ENCODE measurements around the gene CHST5.

DNA sequence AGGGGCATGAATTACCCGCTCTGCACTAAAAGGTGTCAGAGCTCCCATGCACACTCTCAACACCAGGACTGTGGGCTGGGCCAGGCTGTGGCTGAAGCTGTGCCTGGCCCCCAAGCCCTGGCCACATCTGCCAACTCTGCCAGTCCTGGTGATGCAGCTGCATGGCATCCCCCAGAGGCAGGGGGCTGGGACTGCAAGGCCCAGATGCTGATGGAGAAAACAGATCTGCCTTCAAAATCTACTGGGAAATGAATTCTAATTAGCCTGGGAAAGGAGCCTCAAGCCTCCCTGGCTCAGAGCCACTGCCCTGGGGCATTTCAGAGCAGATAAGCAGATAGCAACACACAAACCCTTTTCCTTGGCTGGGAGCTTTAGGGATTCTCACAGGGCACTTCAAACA lies 44.0 kb downstream of the CHST5 start:
- TF ChIP-seq, protein P1, sequence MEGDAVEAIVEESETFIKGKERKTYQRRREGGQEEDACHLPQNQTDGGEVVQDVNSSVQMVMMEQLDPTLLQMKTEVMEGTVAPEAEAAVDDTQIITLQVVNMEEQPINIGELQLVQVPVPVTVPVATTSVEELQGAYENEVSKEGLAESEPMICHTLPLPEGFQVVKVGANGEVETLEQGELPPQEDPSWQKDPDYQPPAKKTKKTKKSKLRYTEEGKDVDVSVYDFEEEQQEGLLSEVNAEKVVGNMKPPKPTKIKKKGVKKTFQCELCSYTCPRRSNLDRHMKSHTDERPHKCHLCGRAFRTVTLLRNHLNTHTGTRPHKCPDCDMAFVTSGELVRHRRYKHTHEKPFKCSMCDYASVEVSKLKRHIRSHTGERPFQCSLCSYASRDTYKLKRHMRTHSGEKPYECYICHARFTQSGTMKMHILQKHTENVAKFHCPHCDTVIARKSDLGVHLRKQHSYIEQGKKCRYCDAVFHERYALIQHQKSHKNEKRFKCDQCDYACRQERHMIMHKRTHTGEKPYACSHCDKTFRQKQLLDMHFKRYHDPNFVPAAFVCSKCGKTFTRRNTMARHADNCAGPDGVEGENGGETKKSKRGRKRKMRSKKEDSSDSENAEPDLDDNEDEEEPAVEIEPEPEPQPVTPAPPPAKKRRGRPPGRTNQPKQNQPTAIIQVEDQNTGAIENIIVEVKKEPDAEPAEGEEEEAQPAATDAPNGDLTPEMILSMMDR (IDR thresholded peaks at IDR 0.05) = peak; percentile 53
- TF ChIP-seq ZFX (IDR thresholded peaks at IDR 0.05; ENCODE audit: borderline replicate concordance) = no peak

Data from 22Rv1 (cell line).